Astrocyte of the cerebellum (primary cell): ENCODE measurements around the gene RAB29.

ENCODE experiments used
- DNase-seq: peaks from one replicate; pipeline ENCODE4 v3.0.0-alpha.2; 2011; ENCODE audit warnings: low read depth
- H3K4me3 ChIP-seq: 2 replicates; pipeline ENCODE4 v1.5.1; 2011; ENCODE audit warnings: mild to moderate bottlenecking, low read depth, low read length, moderate library complexity
- CTCF ChIP-seq: IDR thresholded peaks from 2 replicates; pipeline ENCODE4 v1.5.1; 2012; ENCODE audit warnings: low read length, low read depth, moderate library complexity, mild to moderate bottlenecking; ENCODE audit errors: missing control alignments
- in situ Hi-C: cut with HindIII; loops from 2 replicates; pipeline ENCODE4 v1.10.0; 2017; ENCODE audit warnings: low sequenced_read_pairs

RAB29 gene

GRCh38 chr1:205769641-205770365 lies 5.5 kb downstream of the RAB29 start:
- TF ChIP-seq CTCF: no peak
- H3K4me3 ChIP-seq: no peak overlapping the region
- no peak for DNase-seq
- in situ Hi-C loops: no loop called here

- no peak for TF ChIP-seq CTCF
- H3K4me3 ChIP-seq: no peak overlapping the region
- in situ Hi-C loops: no loop called here
- no peak for DNase-seq
Measured at GRCh38 chr1:205767248-205767647, 8.0 kb downstream of the RAB29 start.

- DNase-seq: no peak
- TF ChIP-seq CTCF: no peak
- in situ Hi-C loops: no loop called here
- no peak overlapping the region for H3K4me3 ChIP-seq
Measured at GRCh38 chr1:205766570-205766969, 8.7 kb downstream of the RAB29 start.

- no peak overlapping the region for H3K4me3 ChIP-seq
- TF ChIP-seq CTCF: no peak
- DNase-seq: no peak
- in situ Hi-C loops: no loop called here
Measured at GRCh38 chr1:205766038-205766437, 9.2 kb downstream of the RAB29 start.

- no peak overlapping the region for H3K4me3 ChIP-seq
- in situ Hi-C loops: no loop called here
- DNase-seq: no peak
- no peak for TF ChIP-seq CTCF
Measured at GRCh38 chr1:205764578-205764977, 10.7 kb downstream of the RAB29 start.

GRCh38 chr1:205763980-205764379 lies 11.3 kb downstream of the RAB29 start:
- TF ChIP-seq CTCF: no peak
- no peak for DNase-seq
- in situ Hi-C loops: no loop called here
- H3K4me3 ChIP-seq: no peak overlapping the region
